IPS-NIHi11 (cell line): ENCODE results near the gene FAM20A.
"Not testable (repeated sequence)": the region's sequence is repeated elsewhere in the genome, so short reads cannot be mapped to it uniquely, and the experiment has no call there.

ENCODE experiments used
- DNase-seq: peaks from one replicate; pipeline ENCODE4 v3.0.0; 2012; ENCODE audit warnings: mixed read lengths, low spot score

Gene FAM20A

DNA sequence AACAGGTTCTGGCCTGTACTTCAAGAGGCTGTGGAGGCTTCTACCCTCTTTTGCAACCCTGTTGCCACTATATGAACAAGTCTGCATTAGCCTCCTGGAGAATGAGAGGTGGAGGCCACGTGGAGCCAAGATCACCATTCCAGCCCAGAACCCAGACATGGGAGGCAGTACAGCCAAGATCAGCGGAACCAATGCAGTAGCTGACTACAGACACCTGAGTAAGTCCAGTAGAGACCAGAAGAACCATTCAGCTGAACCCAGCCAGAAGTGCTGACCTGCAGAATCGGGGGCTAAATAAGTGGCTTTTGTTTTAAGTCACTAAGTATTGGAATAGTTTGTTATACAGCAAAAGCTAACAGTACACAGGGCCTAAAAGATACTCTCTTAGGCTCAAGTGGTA, 12.1 kb downstream of the FAM20A start:
- DNase-seq: no peak

GRCh38 chr17:68588362-68588761, 12.8 kb downstream of the FAM20A start:
- DNase-seq: no peak

- DNase-seq: no peak
Observed at GRCh38 chr17:68587847-68588246, 13.3 kb downstream of the FAM20A start.

GRCh38 chr17:68587026-68587425, 14.1 kb downstream of the FAM20A start:
- no peak for DNase-seq

DNA sequence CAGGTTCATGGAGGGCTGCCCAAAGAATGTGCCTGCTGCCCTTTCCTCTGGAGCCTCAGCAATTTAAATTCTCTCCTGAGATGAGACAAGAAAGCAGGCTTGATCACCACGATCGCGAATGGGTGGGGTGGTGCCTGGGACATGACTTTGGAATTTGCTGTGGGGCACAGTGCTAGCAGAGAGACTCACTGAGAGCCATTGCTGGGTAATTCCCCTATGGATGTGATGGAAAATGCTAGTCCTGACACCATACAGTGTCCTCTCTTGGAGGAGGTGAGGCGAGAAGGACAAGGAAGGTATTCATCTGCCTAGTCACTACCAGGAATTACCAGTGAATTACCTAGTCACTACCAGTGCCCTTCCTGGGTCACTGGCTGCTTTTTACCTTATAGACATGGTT, 15.5 kb downstream of the FAM20A start:
- no peak for DNase-seq

GRCh38 chr17:68584581-68585303, 16.4 kb downstream of the FAM20A start:
- no peak for DNase-seq

DNA sequence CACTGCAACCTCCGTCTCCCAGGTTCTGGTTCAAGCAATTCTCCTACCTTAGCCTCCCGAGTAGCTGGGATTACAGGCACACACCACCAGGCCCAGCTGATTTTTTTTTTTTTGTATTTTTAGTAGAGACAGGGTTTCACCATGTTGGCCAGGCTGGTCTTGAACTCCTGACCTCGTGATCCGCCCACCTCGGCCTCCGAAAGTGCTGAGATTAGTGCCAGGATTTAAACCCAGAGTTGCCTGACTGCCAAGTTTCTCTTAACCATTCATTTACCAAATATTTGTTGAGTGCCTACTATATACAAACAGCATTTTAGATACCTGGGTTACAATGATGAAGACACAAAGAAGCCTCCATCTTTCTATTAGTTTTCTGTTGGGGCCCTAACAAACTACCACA, 18.3 kb downstream of the FAM20A start:
- not testable (repeated sequence) for DNase-seq

GRCh38 chr17:68581863-68582645, 19.1 kb downstream of the FAM20A start:
- DNase-seq: no peak

- no peak for DNase-seq
Observed at GRCh38 chr17:68580236-68580770, 20.9 kb downstream of the FAM20A start.

GRCh38 chr17:68579194-68579927, 21.8 kb downstream of the FAM20A start:
- no peak for DNase-seq

GRCh38 chr17:68578236-68578635, 22.9 kb downstream of the FAM20A start:
- DNase-seq: no peak

- DNase-seq: no peak
Observed at GRCh38 chr17:68577497-68577821, 23.7 kb downstream of the FAM20A start.

DNA sequence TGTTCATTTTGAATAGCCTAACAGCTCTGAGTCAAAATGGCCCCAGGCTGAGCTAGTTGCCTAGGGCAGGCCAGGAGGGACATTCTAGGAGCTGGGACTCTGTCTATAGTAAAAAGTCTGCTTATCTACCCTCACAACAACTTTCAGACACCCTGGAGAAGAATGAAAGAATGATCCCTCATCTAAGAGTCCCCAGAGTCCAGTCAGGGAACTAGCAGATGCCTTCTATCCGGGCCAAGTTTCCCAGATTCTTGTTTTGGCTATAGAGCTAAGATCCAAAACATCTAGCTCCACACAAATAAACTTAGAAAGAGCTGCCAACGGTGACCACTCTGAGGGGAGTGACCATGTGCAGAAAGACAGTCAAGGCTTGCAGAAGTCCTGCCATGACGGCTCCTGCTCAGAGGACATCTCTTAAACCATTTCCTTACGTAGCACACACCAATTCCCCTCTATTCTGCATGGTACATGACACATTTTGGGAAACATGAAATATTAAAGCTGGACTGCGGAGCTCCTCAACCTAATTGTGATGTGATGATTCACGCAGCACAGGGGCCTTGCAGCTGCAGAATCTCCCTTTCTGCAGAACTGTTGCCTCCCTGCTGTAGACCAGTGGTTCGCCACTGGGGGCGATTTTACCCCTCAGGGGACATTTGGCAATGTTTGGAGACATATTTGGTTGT, 24.2 kb downstream of the FAM20A start:
- DNase-seq: no peak

- DNase-seq: no peak
Observed at GRCh38 chr17:68576137-68576536, 25.0 kb downstream of the FAM20A start.

DNA sequence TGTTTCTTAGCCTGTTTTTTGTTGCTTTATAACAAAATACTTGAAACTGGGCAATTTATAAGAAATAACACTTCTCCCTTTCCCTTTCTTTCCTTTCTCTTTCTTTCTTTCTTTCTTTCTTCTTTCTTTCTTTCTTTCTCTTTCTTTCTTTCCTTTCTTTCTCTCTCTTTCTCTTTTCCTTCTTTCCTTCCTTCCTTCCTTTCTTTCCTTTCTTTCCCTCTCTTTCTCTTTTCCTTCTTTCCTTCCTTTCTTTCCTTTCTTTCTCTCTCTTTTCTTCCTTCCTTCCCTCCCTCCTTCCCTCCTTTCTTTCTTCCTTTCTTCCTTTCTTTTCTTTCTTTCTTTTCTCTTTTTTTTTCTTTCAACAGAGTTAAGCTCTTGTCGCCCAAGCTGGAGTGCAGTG, 27.8 kb downstream of the FAM20A start:
- DNase-seq: no peak

DNA sequence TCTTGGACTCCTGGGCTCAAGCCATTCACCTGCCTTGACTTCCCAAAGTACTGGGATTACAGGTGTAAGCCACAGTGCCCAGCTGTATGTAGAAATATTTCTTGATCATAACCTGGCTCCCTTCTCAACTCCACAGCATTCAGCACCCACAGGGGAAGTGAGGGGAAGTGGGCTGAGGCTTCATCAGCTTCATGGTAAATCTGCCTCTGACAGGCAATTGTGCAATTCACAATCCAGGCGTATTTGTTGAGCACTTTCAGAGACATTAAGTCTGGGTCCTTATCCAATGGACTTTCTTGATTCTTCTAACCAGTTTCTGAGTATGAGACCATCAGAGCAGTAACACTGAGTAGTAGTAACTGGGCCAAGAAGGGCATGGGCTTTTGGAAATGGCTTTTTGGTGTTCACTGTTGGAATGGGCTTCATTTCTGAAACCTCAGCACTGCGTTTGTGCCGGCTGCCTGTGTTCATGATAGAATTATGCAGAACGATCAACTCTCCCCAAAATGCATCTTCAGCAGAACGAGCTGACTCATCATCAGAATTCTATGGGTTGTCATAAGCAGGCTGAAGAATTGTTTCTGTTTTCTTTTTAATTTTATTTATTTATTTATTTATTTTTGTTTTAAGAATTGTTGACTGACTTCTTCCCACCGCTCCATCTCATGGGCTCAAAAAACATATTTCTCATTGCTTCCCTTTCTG, 28.9 kb downstream of the FAM20A start:
- DNase-seq: no peak

GRCh38 chr17:68570526-68570925, 30.6 kb downstream of the FAM20A start:
- no peak for DNase-seq

DNA sequence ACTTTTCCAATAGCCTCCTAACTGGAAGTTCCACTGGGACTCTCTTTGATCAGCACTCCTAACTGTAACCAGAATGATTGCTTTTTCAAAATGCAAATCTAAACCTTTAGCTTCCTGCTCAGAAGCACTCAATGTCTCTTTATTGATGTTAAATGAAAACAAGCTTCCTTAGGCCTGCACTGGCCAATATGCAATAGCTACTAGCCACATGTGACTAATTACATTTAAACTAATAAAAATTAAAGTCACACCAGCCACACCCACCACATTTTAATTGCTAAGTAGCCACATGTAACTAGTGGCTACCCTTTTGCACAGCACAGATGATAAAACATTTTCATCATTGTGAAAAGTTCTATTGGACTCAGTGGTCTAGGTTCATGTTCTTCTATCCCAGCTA, 31.8 kb downstream of the FAM20A start:
- DNase-seq: no peak

DNA sequence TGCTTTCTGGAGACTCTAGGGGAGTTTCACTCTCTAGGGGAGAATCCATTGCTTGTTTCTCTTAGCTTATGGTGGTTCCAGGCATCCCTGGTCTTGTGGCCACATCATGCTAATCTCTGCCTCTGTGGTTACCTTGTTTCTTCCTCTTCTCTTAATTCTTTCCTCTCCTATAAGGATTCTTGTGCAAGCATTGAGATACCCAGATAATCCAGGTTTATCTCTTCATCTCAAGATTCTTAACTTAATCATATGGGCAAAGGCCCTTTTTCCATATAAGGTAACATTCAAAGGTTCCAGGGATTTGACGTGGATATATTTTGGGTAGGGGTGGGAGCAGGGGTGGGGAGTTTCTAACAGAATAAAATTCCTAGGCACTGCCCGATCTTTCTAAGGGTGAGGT, 32.6 kb downstream of the FAM20A start:
- DNase-seq: no peak

- no peak for DNase-seq
Observed at GRCh38 chr17:68567581-68567980, 33.6 kb downstream of the FAM20A start.

DNA sequence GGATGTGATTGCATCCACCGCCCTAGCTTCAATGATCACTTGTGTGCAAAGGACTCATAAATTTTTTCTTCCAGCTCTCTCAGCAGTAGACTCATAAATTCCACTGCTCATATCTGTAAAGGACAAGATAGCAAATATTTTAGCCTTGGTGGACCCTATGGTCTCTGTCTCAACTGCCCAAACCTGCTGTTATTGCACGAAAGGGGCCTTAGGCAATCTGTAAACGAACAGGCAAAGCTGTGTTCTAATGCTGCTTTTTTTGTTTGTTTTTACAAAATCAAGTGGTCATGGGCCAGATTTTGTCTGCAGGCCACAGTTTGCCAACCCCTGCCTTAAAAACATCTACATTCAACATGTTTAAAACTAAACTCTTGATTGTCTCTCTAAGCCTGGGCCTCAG, 34.1 kb downstream of the FAM20A start:
- DNase-seq: no peak

DNA sequence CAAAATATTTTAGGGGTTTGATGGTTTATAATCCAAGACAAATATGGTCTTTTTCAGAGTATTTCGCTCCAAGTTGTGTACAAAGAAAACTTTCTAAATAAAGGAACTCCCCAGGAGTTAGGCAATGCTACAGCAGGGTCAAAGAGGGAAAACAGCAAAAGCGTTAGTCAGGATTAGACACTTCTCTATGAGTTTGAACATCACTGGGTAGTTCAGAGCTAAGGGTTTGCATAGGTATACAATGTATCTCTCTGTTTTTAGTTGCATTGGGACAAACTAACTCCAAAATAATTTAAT, 34.8 kb downstream of the FAM20A start:
- DNase-seq: no peak
